H1 (cell line): ENCODE measurements around the gene VGLL3.

ENCODE experiments used
- BRCA1 ChIP-seq: IDR thresholded peaks from 2 replicates; pipeline ENCODE4 v1.6.1; 2012; ENCODE audit warnings: low read depth, low read length, improper control_type of control experiment
- CTCF ChIP-seq, 3 experiments: IDR thresholded peaks; 1 replicate in 2 of 3; 2 replicates in 1 of 3; pipeline versions ENCODE4 v1.5.1 to v1.6.1; 2011; ENCODE audit warnings: low read length in 3 of 3, mild to moderate bottlenecking in 3 of 3, inconsistent platforms in 2 of 3, low read depth in 1 of 3, moderate library complexity in 1 of 3; ENCODE audit not compliant: insufficient read depth in 1 of 3; ENCODE audit errors: control extremely low read depth in 1 of 3
- EZH2 ChIP-seq: fragments of 200-600 bp; sonication (generic); IDR thresholded peaks from 2 replicates; pipeline ENCODE4 v1.7.1; 2012; ENCODE audit warnings: low read depth, mild to moderate bottlenecking, moderate library complexity, low read length, inconsistent platforms; ENCODE audit not compliant: severe bottlenecking
- POLR2A ChIP-seq, 2 experiments: IDR thresholded peaks; 1 replicate in 1 of 2; 2 replicates in 1 of 2; pipeline ENCODE4 v1.6.1; 2011; ENCODE audit warnings: low read depth in 2 of 2, low read length in 2 of 2, mild to moderate bottlenecking in 2 of 2; ENCODE audit errors: control extremely low read depth in 1 of 2
- RFX5 ChIP-seq: IDR thresholded peaks from 2 replicates; pipeline ENCODE4 v1.6.1; 2011; ENCODE audit warnings: low read depth, low read length, improper control_type of control experiment, borderline replicate concordance
- TF ChIP-seq, protein P1 (sequence below): IDR thresholded peaks from 2 replicates; pipeline ENCODE4 v1.6.1; 2012; ENCODE audit warnings: inconsistent platforms

DNA sequence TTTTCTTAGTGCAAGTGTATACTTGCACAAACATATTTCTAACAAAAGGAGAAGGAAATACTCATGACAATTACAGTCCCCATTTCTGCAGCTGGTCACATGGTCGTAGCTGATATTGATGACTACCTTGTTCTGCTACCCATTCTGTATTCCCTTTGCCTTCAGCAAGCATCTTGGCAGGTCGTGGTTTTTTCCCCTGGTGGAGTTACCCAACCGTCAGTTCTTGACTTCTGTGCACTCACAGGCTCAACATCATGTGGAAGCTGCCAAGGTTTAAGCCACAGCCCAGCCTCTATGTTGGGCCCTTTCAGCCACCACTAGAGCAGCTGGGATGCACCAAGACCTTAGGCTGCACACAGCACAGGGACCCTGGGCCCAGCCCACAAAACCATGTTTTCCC, 56.1 kb downstream of the VGLL3 start:
- TF ChIP-seq RFX5 (no peak), BRCA1 (no peak), CTCF (IDR thresholded peaks at IDR 0.05; ENCODE audit: control extremely low read depth in 1 of 3, insufficient read depth in 1 of 3, low read depth in 1 of 3, low read length in 3 of 3) (no peak), EZH2 (no peak), POLR2A (IDR thresholded peaks at IDR 0.05; ENCODE audit: control extremely low read depth in 1 of 2, low read depth in 2 of 2, low read length in 2 of 2) (no peak)
- TF ChIP-seq, protein P1, sequence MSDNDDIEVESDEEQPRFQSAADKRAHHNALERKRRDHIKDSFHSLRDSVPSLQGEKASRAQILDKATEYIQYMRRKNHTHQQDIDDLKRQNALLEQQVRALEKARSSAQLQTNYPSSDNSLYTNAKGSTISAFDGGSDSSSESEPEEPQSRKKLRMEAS, result no peak
